ENCODE measurements around the gene SUDS3. TPM values are rescaled to one million over a fixed set of nuclear protein-coding genes. Genes with fewer than 3 reads are reported as not detected.

SUDS3 gene
- total and polyA plus RNA-seq, 8 donors: 10.6 to 26.8 (median 15.0) TPM

DNA sequence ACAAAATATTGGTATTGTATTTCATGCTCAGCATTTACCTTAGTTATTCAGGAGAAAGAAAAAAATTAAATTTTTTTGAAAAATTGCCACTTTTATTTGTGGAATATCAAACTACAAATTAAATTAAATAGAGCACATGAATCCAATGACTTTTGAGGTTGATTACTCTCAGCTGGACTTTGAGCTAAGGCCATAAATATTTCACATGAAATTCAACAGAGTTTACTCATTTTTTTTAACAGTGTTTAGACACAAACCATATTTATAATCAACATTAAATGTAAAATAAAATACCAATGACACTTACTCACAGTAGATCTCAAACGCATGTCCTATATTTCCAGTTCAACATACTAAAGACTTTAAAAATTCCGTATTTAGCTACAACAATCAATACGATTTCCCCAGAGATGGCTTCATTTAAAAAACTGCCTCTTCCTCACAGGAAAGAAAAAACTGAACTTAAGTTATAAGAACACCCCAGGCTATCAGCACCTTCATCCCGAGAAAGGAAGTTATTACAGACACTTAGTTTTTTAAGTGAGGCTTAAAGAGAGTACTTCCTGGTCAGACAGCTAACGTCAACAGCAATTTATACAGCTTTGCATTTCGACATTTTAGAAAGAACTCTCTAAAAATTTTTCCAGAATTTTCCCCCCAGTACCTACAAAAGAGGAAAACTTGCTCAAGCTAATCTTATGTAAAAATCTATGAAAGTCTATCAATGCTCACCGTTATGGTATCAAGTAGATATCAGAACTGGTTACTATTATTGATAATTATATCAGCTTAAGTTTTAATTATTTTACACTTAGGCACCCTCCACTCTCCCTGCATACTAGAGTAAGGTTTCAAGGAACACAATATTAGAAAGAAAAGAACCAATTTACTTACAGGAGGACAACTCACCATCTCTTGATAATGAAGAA, 17.5 kb upstream of the SUDS3 start:
- no peak overlapping the region for H3K4me3 ChIP-seq
- no peak for DNase-seq
- intact Hi-C loops (cut with DNase I): no loop called here
- ATAC-seq: peak in 2 of 4 donors; percentile 31 to 40
- H3K27me3 ChIP-seq: no peaks in the 10 kb centered on the region
- TF ChIP-seq CTCF (IDR thresholded peaks at IDR 0.05): no peak
- FAIRE-seq: peak; percentile 26
- 52 to 56% methylated on average over 7 of the region's 7 CpGs for WGBS, 2 donors
- peaks cover 0 to 29% (median 18%) of the 10 kb centered on the region in 3 donors for H3K4me1 ChIP-seq
- H3K36me3 ChIP-seq: no peaks in the 10 kb centered on the region
- peak overlapping the region in 2 of 4 donors; percentile 2 to 33 for H3K27ac ChIP-seq
- no peaks in the 10 kb centered on the region for H3K9me3 ChIP-seq

GRCh38 chr12:118359541-118359915, 16.8 kb upstream of the SUDS3 start:
- ATAC-seq: no peak
- peak overlapping the region in 2 of 4 donors; percentile 2 to 33 for H3K27ac ChIP-seq
- H3K4me3 ChIP-seq: no peak overlapping the region
- no peak for FAIRE-seq
- 62 to 69% methylated on average over 4 of the region's 4 CpGs for WGBS, 2 donors
- intact Hi-C loops (cut with DNase I): no loop called here
- H3K36me3 ChIP-seq: no peaks in the 10 kb centered on the region
- H3K27me3 ChIP-seq: no peaks in the 10 kb centered on the region
- no peaks in the 10 kb centered on the region for H3K9me3 ChIP-seq
- DNase-seq: no peak
- H3K4me1 ChIP-seq: peaks cover 0 to 29% (median 18%) of the 10 kb centered on the region in 3 donors
- no peak for TF ChIP-seq CTCF (IDR thresholded peaks at IDR 0.05)

- 92 to 93% methylated on average over 5 of the region's 5 CpGs for WGBS, 2 donors
- ATAC-seq (no peak), DNase-seq (no peak), FAIRE-seq (no peak)
- Histone ChIP-seq H3K27ac (peak overlapping the region in 1 of 4 donors; percentile 15), H3K4me3 (no peak overlapping the region), H3K4me1 (peaks cover 0 to 23% (median 18%) of the 10 kb centered on the region in 3 donors), H3K36me3 (no peaks in the 10 kb centered on the region), H3K9me3 (no peaks in the 10 kb centered on the region), H3K27me3 (no peaks in the 10 kb centered on the region)
- no peak for TF ChIP-seq CTCF (IDR thresholded peaks at IDR 0.05)
- intact Hi-C loops (cut with DNase I): no loop called here
Observed at GRCh38 chr12:118361092-118361404, 15.3 kb upstream of the SUDS3 start.

- no peak for FAIRE-seq
- intact Hi-C loops (cut with DNase I): no loop called here
- H3K27ac ChIP-seq: no peak overlapping the region
Observed at GRCh38 chr12:118361889-118362288, 14.5 kb upstream of the SUDS3 start.

More at GRCh38 chr12:118361889-118362288, 14.5 kb upstream of the SUDS3 start:
- no peaks in the 10 kb centered on the region for H3K36me3 ChIP-seq
- ATAC-seq (no peak), DNase-seq (no peak)
- H3K27me3 ChIP-seq: no peaks in the 10 kb centered on the region
- WGBS, 2 donors: 92 to 96% methylated on average over 4 of the region's 4 CpGs
- H3K4me1 ChIP-seq: peaks cover 0 to 18% (median 15%) of the 10 kb centered on the region in 3 donors
- H3K9me3 ChIP-seq: no peaks in the 10 kb centered on the region
- TF ChIP-seq CTCF (IDR thresholded peaks at IDR 0.05): no peak
- H3K4me3 ChIP-seq: no peak overlapping the region
